SJSA1 (cell line): ENCODE measurements around the gene TMEM114. TPM values are rescaled to one million over a fixed set of nuclear protein-coding genes. Genes with fewer than 3 reads are reported as not detected.
A peak's percentile ranks its signal among the peaks of the same experiment; 100 is the strongest.

Experiments
- DNase-seq, 2 experiments: peaks; one replicate each; pipeline ENCODE4 v3.0.0-alpha.2; 2015 to 2020; ENCODE audit warnings: low spot score in 2 of 2, low read depth in 1 of 2
- H3K27ac ChIP-seq: fragments of 250-450 bp; sonication (Bioruptor Pico); 2 replicates; pipeline ENCODE4 v1.5.1; 2020; ENCODE audit warnings: mild to moderate bottlenecking, moderate library complexity
- H3K27me3 ChIP-seq: fragments of 250-450 bp; sonication (Bioruptor Pico); replicated peaks from 2 replicates; pipeline ENCODE4 v1.5.1; 2020; ENCODE audit warnings: mild to moderate bottlenecking, moderate library complexity
- H3K36me3 ChIP-seq: fragments of 250-450 bp; sonication (Bioruptor Pico); 2 replicates; pipeline ENCODE4 v1.5.1; 2020; ENCODE audit warnings: mild to moderate bottlenecking
- H3K4me1 ChIP-seq: fragments of 250-450 bp; sonication (Bioruptor Pico); replicated peaks from 2 replicates; pipeline ENCODE4 v1.6.1; 2021; ENCODE audit warnings: mild to moderate bottlenecking
- H3K4me3 ChIP-seq: fragments of 250-450 bp; sonication (Bioruptor Pico); 2 replicates; pipeline ENCODE4 v1.5.1; 2020; ENCODE audit warnings: mild to moderate bottlenecking
- H3K9me3 ChIP-seq: fragments of 250-450 bp; sonication (Bioruptor Pico); replicated peaks from 2 replicates; pipeline ENCODE4 v1.5.1; 2020; ENCODE audit warnings: mild to moderate bottlenecking
- total RNA-seq: library from RNA; depleted of rRNA; stranded (reverse); fragments of >200 nt; shearing (Covaris generic); gene quantifications from 2 replicates; pipeline ENCODE4 v1.2.3, GENCODE V29; 2014

TMEM114 gene
- total RNA-seq, 1 experiment from 2014 or later = not detected

DNA sequence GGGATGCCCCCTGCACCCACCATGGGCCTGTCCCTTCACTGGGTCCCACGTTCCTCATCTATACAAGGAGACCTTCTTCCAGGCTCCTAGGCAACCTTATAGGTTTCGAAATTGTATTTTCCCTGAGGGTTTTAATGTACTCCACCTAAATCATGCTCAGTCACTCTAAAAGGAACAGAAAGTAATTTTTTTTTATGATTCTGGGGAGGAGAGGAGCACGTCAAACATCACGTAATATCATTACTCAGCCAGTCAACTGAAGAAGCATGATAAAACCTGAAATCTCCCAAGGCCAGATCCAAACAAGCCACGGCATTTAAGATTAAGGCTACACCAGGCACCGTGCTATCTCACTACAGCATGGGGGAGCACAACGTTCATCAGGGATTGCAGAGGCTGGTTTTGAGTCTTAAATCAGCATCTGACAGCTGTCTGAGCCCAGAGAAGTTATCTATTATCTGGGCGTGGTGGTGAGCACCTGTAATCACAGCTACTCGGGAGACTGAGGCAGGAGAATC lies 3.9 kb upstream of the TMEM114 start:
- no peak overlapping the region for H3K27ac ChIP-seq
- no peaks in the 10 kb centered on the region for H3K36me3 ChIP-seq
- peaks cover 28% of the 10 kb centered on the region for H3K27me3 ChIP-seq
- H3K4me3 ChIP-seq = no peak overlapping the region
- no peaks in the 10 kb centered on the region; the same call in 1 of the 2 replicates for H3K9me3 ChIP-seq
- no peaks in the 10 kb centered on the region for H3K4me1 ChIP-seq
- DNase-seq = no peak

DNA sequence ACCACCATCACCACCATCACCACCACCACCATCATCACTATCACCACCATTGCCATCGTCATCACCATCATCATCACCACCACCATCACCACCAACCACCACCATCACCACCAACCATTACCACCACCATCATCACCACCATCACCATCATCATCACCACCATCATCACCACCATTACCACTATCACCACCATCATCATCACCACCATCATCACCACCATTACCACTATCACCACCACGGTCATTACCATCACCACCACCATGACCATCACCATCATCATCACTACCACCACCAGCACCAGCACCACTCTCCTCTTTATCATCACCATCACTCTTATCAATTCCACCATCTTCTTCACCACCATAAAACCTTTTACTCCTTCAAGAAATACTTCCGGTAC lies 1.1 kb upstream of the TMEM114 start:
- peaks cover 29% of the 10 kb centered on the region for H3K27me3 ChIP-seq
- H3K9me3 ChIP-seq = no peaks in the 10 kb centered on the region; the same call in 1 of the 2 replicates
- H3K4me1 ChIP-seq = no peaks in the 10 kb centered on the region
- no peak for DNase-seq
- no peak overlapping the region for H3K27ac ChIP-seq
- H3K4me3 ChIP-seq = no peak overlapping the region
- no peaks in the 10 kb centered on the region for H3K36me3 ChIP-seq

DNA sequence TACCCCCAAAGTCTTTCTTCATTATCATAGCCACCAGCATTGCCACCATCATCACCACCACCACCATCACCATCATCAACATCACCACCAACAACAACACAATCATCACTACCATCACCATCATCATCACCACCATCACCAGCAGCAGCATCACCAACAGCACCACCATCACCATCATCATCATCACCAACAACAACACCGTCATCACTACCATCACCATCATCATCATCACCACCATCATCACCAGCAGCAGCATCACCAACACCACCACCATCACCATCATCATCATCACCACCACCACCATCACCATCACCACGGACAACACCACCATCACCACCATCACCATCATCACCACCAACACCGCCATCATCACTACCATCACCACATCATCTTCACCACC lies 500 bp upstream of the TMEM114 start:
- no peak overlapping the region for H3K27ac ChIP-seq
- DNase-seq = no peak
- no peak overlapping the region for H3K4me3 ChIP-seq
- peaks cover 29% of the 10 kb centered on the region for H3K27me3 ChIP-seq
- H3K9me3 ChIP-seq = no peaks in the 10 kb centered on the region
- H3K36me3 ChIP-seq = no peaks in the 10 kb centered on the region
- no peaks in the 10 kb centered on the region for H3K4me1 ChIP-seq

GRCh38 chr16:8589057-8589899 lies 1.0 kb downstream of the TMEM114 start:
- no peaks in the 10 kb centered on the region for H3K36me3 ChIP-seq
- no peak overlapping the region for H3K27ac ChIP-seq
- no peak for DNase-seq
- H3K9me3 ChIP-seq = no peaks in the 10 kb centered on the region
- no peak overlapping the region for H3K4me3 ChIP-seq
- H3K4me1 ChIP-seq = no peaks in the 10 kb centered on the region
- H3K27me3 ChIP-seq = peaks cover 29% of the 10 kb centered on the region

GRCh38 chr16:8588682-8589056 lies 1.6 kb downstream of the TMEM114 start:
- Histone ChIP-seq H3K9me3 (no peaks in the 10 kb centered on the region), H3K27me3 (peaks cover 29% of the 10 kb centered on the region), H3K27ac (no peak overlapping the region), H3K4me3 (no peak overlapping the region), H3K36me3 (no peaks in the 10 kb centered on the region), H3K4me1 (no peaks in the 10 kb centered on the region)
- no peak for DNase-seq

GRCh38 chr16:8587065-8587464 lies 3.2 kb downstream of the TMEM114 start:
- Histone ChIP-seq H3K4me3 (no peak overlapping the region), H3K36me3 (no peaks in the 10 kb centered on the region), H3K4me1 (peaks cover 14% of the 10 kb centered on the region), H3K27ac (no peak overlapping the region), H3K9me3 (0 out of 2 replicates have a peak, but pooled peaks cover 3% of the 10 kb centered on the region), H3K27me3 (peaks cover 26% of the 10 kb centered on the region)
- DNase-seq = no peak

DNA sequence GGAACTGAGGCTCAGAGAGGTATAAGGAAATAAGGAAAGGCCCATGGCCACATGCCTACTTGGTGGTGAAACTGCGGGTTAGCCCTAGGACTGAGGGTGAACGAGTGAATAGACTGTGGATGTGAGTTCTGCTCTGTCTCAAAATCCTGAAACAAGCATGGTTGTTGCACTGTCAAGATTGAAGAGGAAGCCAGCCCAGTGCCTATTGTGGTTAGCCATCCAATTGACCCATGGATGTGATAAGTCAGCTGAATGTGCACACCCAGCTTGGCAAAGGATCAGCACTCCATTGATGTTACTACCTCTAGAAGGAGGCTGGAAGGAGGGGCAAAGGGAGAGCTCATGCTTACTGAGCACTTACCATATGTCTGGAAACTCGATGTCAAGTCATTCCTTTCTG lies 4.5 kb downstream of the TMEM114 start:
- no peak for DNase-seq
- Histone ChIP-seq H3K27me3 (peaks cover 26% of the 10 kb centered on the region), H3K27ac (no peak overlapping the region), H3K4me1 (peaks cover 18% of the 10 kb centered on the region), H3K9me3 (0 out of 2 replicates have a peak, but pooled peaks cover 3% of the 10 kb centered on the region), H3K36me3 (no peaks in the 10 kb centered on the region), H3K4me3 (no peak overlapping the region)

DNA sequence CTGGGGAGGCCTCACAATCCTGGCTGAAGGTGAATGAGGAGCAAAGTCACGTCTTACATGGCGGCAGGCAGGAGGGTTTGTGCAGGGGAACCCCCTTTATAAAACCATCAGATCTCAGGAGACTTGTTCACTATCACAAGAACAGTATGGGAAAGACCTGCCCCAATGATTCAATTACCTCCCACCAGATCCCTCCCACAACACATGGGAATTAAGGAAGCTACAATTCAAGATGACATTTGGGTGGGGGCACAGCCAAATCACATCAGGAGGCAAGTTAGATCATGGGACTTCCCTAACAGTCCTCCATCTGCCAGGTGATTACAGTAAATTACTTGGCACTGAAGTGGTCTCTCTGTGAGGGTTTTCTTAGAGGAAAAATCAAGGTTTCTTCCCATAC lies 5.3 kb downstream of the TMEM114 start:
- H3K27ac ChIP-seq = no peak overlapping the region
- DNase-seq = no peak
- no peaks in the 10 kb centered on the region for H3K36me3 ChIP-seq
- peaks cover 19% of the 10 kb centered on the region for H3K27me3 ChIP-seq
- no peak overlapping the region for H3K4me3 ChIP-seq
- 0 out of 2 replicates have a peak, but pooled peaks cover 3% of the 10 kb centered on the region for H3K9me3 ChIP-seq
- H3K4me1 ChIP-seq = peaks cover 18% of the 10 kb centered on the region

DNA sequence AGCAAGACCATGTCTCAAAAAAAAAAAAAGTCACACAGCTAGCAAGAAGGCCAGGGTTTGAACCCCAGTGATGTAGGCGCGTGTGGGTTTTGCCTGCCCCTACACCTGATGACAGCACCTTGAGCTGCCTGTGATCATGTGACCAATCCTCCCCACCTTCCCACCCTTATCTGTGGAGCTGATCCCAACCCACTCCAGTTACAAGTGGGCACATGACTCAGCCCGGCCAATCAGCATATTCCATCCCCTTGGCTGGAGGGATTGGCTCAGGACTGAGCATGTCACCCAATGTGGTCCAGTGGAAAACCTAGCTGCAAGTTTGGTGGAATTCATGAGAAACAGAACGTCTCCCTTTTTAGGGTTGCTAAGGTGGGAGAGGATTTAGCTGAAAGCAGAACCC lies 6.6 kb downstream of the TMEM114 start:
- H3K36me3 ChIP-seq = no peaks in the 10 kb centered on the region
- H3K27me3 ChIP-seq = peaks cover 6% of the 10 kb centered on the region
- H3K4me3 ChIP-seq = no peak overlapping the region
- no peak for DNase-seq
- 0 out of 2 replicates have a peak, but pooled peaks cover 3% of the 10 kb centered on the region for H3K9me3 ChIP-seq
- peaks cover 18% of the 10 kb centered on the region for H3K4me1 ChIP-seq
- no peak overlapping the region for H3K27ac ChIP-seq

DNA sequence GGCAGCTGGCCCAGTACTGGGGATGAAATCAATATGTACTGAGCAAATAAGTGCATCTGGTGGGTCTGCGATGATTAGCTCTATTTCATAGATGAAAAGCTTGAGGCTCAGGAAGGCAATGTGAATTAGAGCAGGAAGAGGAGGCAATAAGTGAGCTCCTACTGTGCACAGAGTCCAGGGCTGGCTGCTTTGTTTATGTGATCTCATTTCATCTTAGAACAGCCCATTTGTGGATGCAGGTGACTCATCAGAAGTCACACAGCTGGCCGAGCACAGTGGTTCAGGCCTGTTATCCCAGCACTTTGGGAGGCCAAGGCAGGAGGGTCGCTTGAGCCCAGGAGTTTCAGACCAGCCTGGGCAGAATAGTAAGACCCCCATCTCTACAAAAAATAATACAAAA lies 7.1 kb downstream of the TMEM114 start:
- Histone ChIP-seq H3K9me3 (0 out of 2 replicates have a peak, but pooled peaks cover 3% of the 10 kb centered on the region), H3K27ac (no peak overlapping the region), H3K36me3 (no peaks in the 10 kb centered on the region), H3K4me3 (no peak overlapping the region), H3K4me1 (peaks cover 18% of the 10 kb centered on the region), H3K27me3 (peaks cover under 1% of the 10 kb centered on the region)
- no peak for DNase-seq

GRCh38 chr16:8581831-8582580 lies 8.3 kb downstream of the TMEM114 start:
- H3K4me1 ChIP-seq = peaks cover 18% of the 10 kb centered on the region
- 0 out of 2 replicates have a peak, but pooled peaks cover 3% of the 10 kb centered on the region for H3K9me3 ChIP-seq
- H3K36me3 ChIP-seq = no peaks in the 10 kb centered on the region
- peak; percentile 38 to 52 for DNase-seq
- no peak overlapping the region for H3K4me3 ChIP-seq
- H3K27ac ChIP-seq = no peak overlapping the region
- no peaks in the 10 kb centered on the region for H3K27me3 ChIP-seq

DNA sequence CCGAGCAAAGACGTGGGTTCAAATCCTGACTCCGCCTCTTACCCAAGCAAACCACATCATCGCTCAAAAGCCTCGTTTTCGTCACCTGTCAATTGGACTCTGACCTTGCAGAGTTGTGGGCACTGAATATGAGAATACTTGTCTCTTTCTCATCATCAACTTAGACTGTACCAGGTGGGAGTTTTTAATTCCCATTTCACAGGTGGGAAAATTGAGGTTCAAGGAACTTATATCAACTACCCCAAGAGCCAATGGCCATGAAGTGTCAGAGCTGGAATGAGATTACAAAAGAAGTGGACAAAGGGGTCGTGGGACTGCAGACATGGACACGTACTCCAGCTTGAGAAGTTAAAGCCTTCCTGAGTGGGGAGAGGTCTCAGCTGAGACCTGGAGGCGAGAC lies 10.8 kb downstream of the TMEM114 start:
- Histone ChIP-seq H3K4me1 (peaks cover 18% of the 10 kb centered on the region), H3K36me3 (no peaks in the 10 kb centered on the region), H3K27ac (no peak overlapping the region), H3K4me3 (no peak overlapping the region), H3K27me3 (peaks cover 3% of the 10 kb centered on the region; the same call in 1 of the 2 replicates), H3K9me3 (0 out of 2 replicates have a peak, but pooled peaks cover 3% of the 10 kb centered on the region)
- DNase-seq = no peak

DNA sequence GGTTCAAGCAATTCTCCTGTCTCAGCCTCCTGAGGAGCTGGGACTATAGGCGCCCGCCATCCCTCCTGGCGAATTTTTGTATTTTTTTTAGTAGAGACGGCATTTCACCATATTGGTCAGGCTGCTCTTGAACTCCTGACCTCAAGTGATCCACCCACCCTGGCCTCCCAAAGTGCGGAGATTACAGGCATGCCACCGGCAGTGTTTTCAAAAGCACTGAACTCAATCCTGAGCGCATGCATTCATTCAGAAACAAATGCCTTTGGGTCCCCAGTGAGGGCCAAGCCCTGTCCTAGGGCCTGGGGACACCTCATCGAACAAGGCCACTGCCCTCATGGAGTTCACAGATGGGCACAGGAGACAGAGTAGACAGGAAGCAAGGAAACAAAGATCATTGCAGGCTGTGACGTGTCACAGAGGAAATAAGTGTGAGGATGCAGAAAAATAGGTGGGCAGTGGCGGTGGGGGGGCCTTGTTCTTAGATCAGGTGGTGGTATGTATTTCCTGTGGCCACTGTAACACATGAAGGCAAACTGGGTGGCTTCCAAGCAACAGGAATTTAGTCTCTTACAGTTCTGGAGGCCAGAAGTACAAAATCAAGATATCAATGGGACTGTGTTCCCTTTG lies 12.5 kb downstream of the TMEM114 start:
- no peak overlapping the region for H3K27ac ChIP-seq
- H3K27me3 ChIP-seq = peaks cover 3% of the 10 kb centered on the region; the same call in 1 of the 2 replicates
- H3K36me3 ChIP-seq = no peaks in the 10 kb centered on the region
- no peak overlapping the region for H3K4me3 ChIP-seq
- H3K4me1 ChIP-seq = peaks cover 11% of the 10 kb centered on the region
- H3K9me3 ChIP-seq = no peaks in the 10 kb centered on the region
- DNase-seq = no peak
